GM19043 (cell line): ENCODE data around the gene AXDND1.
"Not testable (repeated sequence)": the region's sequence is repeated elsewhere in the genome, so short reads cannot be mapped to it uniquely, and the experiment has no call there.

Experiments
- ATAC-seq: cut with Tn5 transposase; IDR thresholded peaks from one replicate; pipeline ENCODE4 v1.9.1; 2021; ENCODE audit warnings: low read depth; ENCODE audit not compliant: unreplicated experiment

AXDND1 gene

GRCh38 chr1:179365342-179366092 is at the start of gene AXDND1:
AXDND1 (plus strand) TSS chr1:179365971; CDS start chr1:179366510, 539 bp downstream.
- ATAC-seq = peak; percentile 96

GRCh38 chr1:179318491-179318890 is 47.3 kb upstream of the AXDND1 start:
- no peak for ATAC-seq

- ATAC-seq = no peak
Observed at GRCh38 chr1:179321533-179322216, 44.1 kb upstream of the AXDND1 start.

- ATAC-seq = no peak
Observed at GRCh38 chr1:179322557-179322956, 43.2 kb upstream of the AXDND1 start.

GRCh38 chr1:179323436-179323835 is 42.3 kb upstream of the AXDND1 start:
- ATAC-seq = no peak

GRCh38 chr1:179325836-179326235 is 39.9 kb upstream of the AXDND1 start:
- ATAC-seq = no peak

GRCh38 chr1:179326746-179327145 is 39.0 kb upstream of the AXDND1 start:
- no peak for ATAC-seq

GRCh38 chr1:179327196-179327595 is 38.6 kb upstream of the AXDND1 start:
- ATAC-seq = no peak

GRCh38 chr1:179327679-179328078 is 38.1 kb upstream of the AXDND1 start:
- no peak for ATAC-seq

- no peak for ATAC-seq
Observed at GRCh38 chr1:179329862-179330261, 35.9 kb upstream of the AXDND1 start.

GRCh38 chr1:179334440-179334839 is 31.3 kb upstream of the AXDND1 start:
- no peak for ATAC-seq

GRCh38 chr1:179337288-179337687 is 28.5 kb upstream of the AXDND1 start:
- ATAC-seq = no peak

GRCh38 chr1:179337942-179338560 is 27.7 kb upstream of the AXDND1 start:
- ATAC-seq = no peak

- no peak for ATAC-seq
Observed at GRCh38 chr1:179340918-179341317, 24.9 kb upstream of the AXDND1 start.

- ATAC-seq = no peak
Observed at GRCh38 chr1:179341943-179342547, 23.7 kb upstream of the AXDND1 start.

GRCh38 chr1:179342740-179343404 is 22.9 kb upstream of the AXDND1 start:
- ATAC-seq = no peak

GRCh38 chr1:179351281-179351680 is 14.5 kb upstream of the AXDND1 start:
- ATAC-seq = no peak

GRCh38 chr1:179352236-179352635 is 13.5 kb upstream of the AXDND1 start:
- no peak for ATAC-seq

- no peak for ATAC-seq
Observed at GRCh38 chr1:179353546-179353945, 12.2 kb upstream of the AXDND1 start.

GRCh38 chr1:179361631-179362030 is 4.1 kb upstream of the AXDND1 start:
- not testable (repeated sequence) for ATAC-seq
